ENCODE data around the gene BNIP3. TPM values are rescaled to one million over a fixed set of nuclear protein-coding genes. Genes with fewer than 3 reads are reported as not detected.

BNIP3 gene
- total RNA-seq, 1 experiment from 2014 or later, result 37.5 TPM

DNA sequence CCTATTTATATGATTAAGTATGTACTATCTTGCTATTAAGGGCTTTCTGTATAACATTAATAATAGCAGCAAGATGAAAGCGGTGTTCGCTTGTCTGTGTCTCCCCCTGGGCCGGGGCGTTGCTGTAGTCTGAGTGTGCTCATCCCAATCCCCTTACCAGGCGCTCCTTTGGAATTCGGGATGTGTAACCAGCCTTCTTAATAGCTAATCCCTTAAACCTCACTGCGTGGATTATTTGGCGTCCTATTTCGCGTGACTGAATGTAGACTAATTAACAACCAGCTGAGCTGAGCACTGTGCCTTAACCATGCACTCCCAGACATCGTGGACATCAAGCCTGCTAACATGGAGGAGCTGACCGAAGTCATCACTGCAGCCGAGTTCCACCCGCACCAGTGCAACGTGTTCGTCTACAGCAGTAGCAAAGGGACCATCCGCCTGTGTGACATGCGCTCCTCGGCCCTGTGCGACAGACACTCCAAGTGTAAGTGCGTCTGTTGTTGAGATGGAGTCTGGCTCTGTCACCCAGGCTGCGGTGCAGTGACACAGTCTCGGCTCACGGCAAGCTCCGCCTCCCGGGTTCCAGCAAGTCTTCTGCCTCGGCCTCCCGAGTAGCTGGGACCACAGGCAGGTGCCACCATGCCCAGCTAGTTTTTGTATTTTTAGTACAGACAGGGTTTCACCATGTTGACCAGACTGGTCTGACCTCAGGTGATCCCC, 36.6 kb downstream of the BNIP3 start:
- Histone ChIP-seq H3K4me1 (ENCODE audit: control insufficient read depth in 1 of 2, insufficient read depth in 2 of 2, low read length in 2 of 2) (peaks cover 0 to 10% of the 10 kb centered on the region in 2 experiments; a peak in 2 of 4 replicates), H3K4me3 (replicated peaks in 1 of 2; ENCODE audit: low read depth in 1 of 2, low read length in 2 of 2) (no peak overlapping the region), H3K9me2 (ENCODE audit: insufficient read depth) (no peaks in the 10 kb centered on the region), H2AFZ (ENCODE audit: low read depth, low read length, poor library complexity, severe bottlenecking) (no peak overlapping the region), H3K36me3 (ENCODE audit: control insufficient read depth in 1 of 2, insufficient read depth in 2 of 2, low read length in 2 of 2) (peaks cover 0 to 3% of the 10 kb centered on the region in 2 experiments; a peak in 1 of 4 replicates), H3K27ac (ENCODE audit: low read depth, low read length) (no peak overlapping the region), H3K27me3 (ENCODE audit: insufficient read depth, low read length) (no peaks in the 10 kb centered on the region), H3K9me3 (ENCODE audit: control insufficient read depth in 1 of 2, insufficient read depth in 1 of 2, low read depth in 1 of 2, low read length in 2 of 2) (no peaks in the 10 kb centered on the region), H4K20me1 (ENCODE audit: insufficient read depth) (no peaks in the 10 kb centered on the region), H3K79me2 (ENCODE audit: insufficient read depth, low read length) (no peaks in the 10 kb centered on the region), H3K4me2 (ENCODE audit: low read length) (no peak overlapping the region), H3K9ac (ENCODE audit: low read length) (no peak overlapping the region)
- TF ChIP-seq JUND (IDR thresholded peaks at IDR 0.05) (no peak), TCF7L2 (IDR thresholded peaks at IDR 0.05; ENCODE audit: borderline replicate concordance, extremely low read depth, insufficient read depth, insufficient read length) (no peak), RAD21 (IDR thresholded peaks at IDR 0.05; ENCODE audit: low read depth) (no peak), YY1 (IDR thresholded peaks at IDR 0.05; ENCODE audit: extremely low read depth, insufficient replicate concordance, low read depth, low read length) (no peak), SIN3A (IDR thresholded peaks at IDR 0.05; ENCODE audit: low read depth) (no peak), POLR2AphosphoS5 (IDR thresholded peaks at IDR 0.05; ENCODE audit: low read depth, low read length) (no peak), SRF (IDR thresholded peaks at IDR 0.05; ENCODE audit: low read depth) (no peak), EGR1 (IDR thresholded peaks at IDR 0.05; ENCODE audit: low read depth) (no peak), ZFX (IDR thresholded peaks at IDR 0.05) (no peak), EZH2phosphoT487 (IDR thresholded peaks at IDR 0.05; ENCODE audit: borderline replicate concordance) (no peak), ZNF274 (IDR thresholded peaks at IDR 0.05; ENCODE audit: low read depth, low read length) (no peak)
- TF ChIP-seq, protein P1, sequence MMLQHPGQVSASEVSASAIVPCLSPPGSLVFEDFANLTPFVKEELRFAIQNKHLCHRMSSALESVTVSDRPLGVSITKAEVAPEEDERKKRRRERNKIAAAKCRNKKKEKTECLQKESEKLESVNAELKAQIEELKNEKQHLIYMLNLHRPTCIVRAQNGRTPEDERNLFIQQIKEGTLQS (IDR thresholded peaks at IDR 0.05), result no peak
- TF ChIP-seq, protein P2, sequence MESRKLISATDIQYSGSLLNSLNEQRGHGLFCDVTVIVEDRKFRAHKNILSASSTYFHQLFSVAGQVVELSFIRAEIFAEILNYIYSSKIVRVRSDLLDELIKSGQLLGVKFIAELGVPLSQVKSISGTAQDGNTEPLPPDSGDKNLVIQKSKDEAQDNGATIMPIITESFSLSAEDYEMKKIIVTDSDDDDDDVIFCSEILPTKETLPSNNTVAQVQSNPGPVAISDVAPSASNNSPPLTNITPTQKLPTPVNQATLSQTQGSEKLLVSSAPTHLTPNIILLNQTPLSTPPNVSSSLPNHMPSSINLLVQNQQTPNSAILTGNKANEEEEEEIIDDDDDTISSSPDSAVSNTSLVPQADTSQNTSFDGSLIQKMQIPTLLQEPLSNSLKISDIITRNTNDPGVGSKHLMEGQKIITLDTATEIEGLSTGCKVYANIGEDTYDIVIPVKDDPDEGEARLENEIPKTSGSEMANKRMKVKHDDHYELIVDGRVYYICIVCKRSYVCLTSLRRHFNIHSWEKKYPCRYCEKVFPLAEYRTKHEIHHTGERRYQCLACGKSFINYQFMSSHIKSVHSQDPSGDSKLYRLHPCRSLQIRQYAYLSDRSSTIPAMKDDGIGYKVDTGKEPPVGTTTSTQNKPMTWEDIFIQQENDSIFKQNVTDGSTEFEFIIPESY (IDR thresholded peaks at IDR 0.05; ENCODE audit: extremely low read depth, insufficient replicate concordance, low read length), result no peak
- TF ChIP-seq, protein P3, sequence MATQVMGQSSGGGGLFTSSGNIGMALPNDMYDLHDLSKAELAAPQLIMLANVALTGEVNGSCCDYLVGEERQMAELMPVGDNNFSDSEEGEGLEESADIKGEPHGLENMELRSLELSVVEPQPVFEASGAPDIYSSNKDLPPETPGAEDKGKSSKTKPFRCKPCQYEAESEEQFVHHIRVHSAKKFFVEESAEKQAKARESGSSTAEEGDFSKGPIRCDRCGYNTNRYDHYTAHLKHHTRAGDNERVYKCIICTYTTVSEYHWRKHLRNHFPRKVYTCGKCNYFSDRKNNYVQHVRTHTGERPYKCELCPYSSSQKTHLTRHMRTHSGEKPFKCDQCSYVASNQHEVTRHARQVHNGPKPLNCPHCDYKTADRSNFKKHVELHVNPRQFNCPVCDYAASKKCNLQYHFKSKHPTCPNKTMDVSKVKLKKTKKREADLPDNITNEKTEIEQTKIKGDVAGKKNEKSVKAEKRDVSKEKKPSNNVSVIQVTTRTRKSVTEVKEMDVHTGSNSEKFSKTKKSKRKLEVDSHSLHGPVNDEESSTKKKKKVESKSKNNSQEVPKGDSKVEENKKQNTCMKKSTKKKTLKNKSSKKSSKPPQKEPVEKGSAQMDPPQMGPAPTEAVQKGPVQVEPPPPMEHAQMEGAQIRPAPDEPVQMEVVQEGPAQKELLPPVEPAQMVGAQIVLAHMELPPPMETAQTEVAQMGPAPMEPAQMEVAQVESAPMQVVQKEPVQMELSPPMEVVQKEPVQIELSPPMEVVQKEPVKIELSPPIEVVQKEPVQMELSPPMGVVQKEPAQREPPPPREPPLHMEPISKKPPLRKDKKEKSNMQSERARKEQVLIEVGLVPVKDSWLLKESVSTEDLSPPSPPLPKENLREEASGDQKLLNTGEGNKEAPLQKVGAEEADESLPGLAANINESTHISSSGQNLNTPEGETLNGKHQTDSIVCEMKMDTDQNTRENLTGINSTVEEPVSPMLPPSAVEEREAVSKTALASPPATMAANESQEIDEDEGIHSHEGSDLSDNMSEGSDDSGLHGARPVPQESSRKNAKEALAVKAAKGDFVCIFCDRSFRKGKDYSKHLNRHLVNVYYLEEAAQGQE (IDR thresholded peaks at IDR 0.05; ENCODE audit: low read depth), result no peak
- intact Hi-C loops (cut with micrococcal nuclease), result no loop called here
- ChIA-PET POLR2A (no interaction called here), CTCF (no interaction called here), RAD21 (ENCODE audit: low non-redundant PET in 1 of 2, low total read pairs in 2 of 2, uncharacterized antibody in 2 of 2, unreplicated experiment in 2 of 2) (no interaction called here)
- BruUV-seq (replicated peaks), result no TSS peak
- no peak for DNase-seq (ENCODE audit: low read depth, low spot score)
- ATAC-seq, result no peak

Data from HCT116 (cell line).